GM23248 (cell line): ENCODE data around the gene POU3F1. TPM values are rescaled to one million over a fixed set of nuclear protein-coding genes. Genes with fewer than 3 reads are reported as not detected.

Experiments used
- DNase-seq: peaks from one replicate; pipeline ENCODE4 v3.0.0-alpha.2; 2015
- H2AFZ ChIP-seq: fragments of 200-600 bp; sonication (generic); 2 replicates; pipeline ENCODE4 v1.6.1; 2016; ENCODE audit warnings: antibody characterized with exemption
- H3F3A ChIP-seq: fragments of 200-600 bp; sonication (generic); 2 replicates; pipeline ENCODE4 v1.6.1; 2016; ENCODE audit warnings: mild to moderate bottlenecking, antibody characterized with exemption, mixed run types; ENCODE audit not compliant: insufficient read depth
- H3K27ac ChIP-seq: fragments of 200-600 bp; sonication (generic); 2 replicates; pipeline ENCODE4 v1.5.1; 2016; ENCODE audit warnings: mild to moderate bottlenecking
- H3K27me3 ChIP-seq: fragments of 200-600 bp; sonication (generic); replicated peaks from 2 replicates; pipeline ENCODE4 v1.6.1; 2016; ENCODE audit warnings: mild to moderate bottlenecking; ENCODE audit not compliant: insufficient read depth
- H3K36me3 ChIP-seq: fragments of 200-600 bp; sonication (generic); 2 replicates; pipeline ENCODE4 v1.6.1; 2016; ENCODE audit warnings: low read depth, mild to moderate bottlenecking
- H3K4me1 ChIP-seq: fragments of 200-600 bp; sonication (generic); 2 replicates; pipeline ENCODE4 v1.6.1; 2016; ENCODE audit warnings: mild to moderate bottlenecking; ENCODE audit not compliant: insufficient read depth
- H3K4me2 ChIP-seq: fragments of 200-600 bp; sonication (generic); one replicate; pipeline ENCODE4 v1.6.1; 2016; ENCODE audit warnings: mild to moderate bottlenecking; ENCODE audit not compliant: unreplicated experiment
- H3K4me3 ChIP-seq: fragments of 200-600 bp; sonication (generic); 2 replicates; pipeline ENCODE4 v1.5.1; 2016; ENCODE audit warnings: mild to moderate bottlenecking
- H3K79me2 ChIP-seq: fragments of 200-600 bp; sonication (generic); 2 replicates; pipeline ENCODE4 v1.6.1; 2016; ENCODE audit warnings: mild to moderate bottlenecking; ENCODE audit not compliant: insufficient read depth
- H3K9ac ChIP-seq: fragments of 200-600 bp; sonication (generic); 2 replicates; pipeline ENCODE4 v1.6.1; 2016; ENCODE audit warnings: mild to moderate bottlenecking
- H3K9me2 ChIP-seq: fragments of 200-600 bp; sonication (generic); 2 replicates; pipeline ENCODE4 v1.6.1; 2016; ENCODE audit warnings: mixed run types, mild to moderate bottlenecking, moderate library complexity; ENCODE audit not compliant: insufficient read depth
- H3K9me3 ChIP-seq: fragments of 200-600 bp; sonication (generic); one replicate; pipeline ENCODE4 v1.6.1; 2017; ENCODE audit warnings: low read depth
- H4K20me1 ChIP-seq: fragments of 200-600 bp; sonication (generic); 2 replicates; pipeline ENCODE4 v1.6.0; 2016; ENCODE audit not compliant: insufficient read depth
- EZH2 ChIP-seq: fragments of 200-600 bp; sonication (generic); IDR thresholded peaks from 2 replicates; pipeline ENCODE4 v1.6.1; 2018; ENCODE audit warnings: antibody characterized with exemption, mild to moderate bottlenecking; ENCODE audit not compliant: insufficient read depth, poor library complexity, severe bottlenecking
- EZH2phosphoT487 ChIP-seq: fragments of 200-600 bp; sonication (generic); IDR thresholded peaks from 2 replicates; pipeline ENCODE4 v1.6.1; 2018; ENCODE audit warnings: antibody characterized with exemption, moderate library complexity, mild to moderate bottlenecking, low read depth; ENCODE audit not compliant: insufficient read depth
- WGBS, 2 experiments: methylation state at CpG; one replicate each; pipeline ENCODE4 v1.1.6; 2015 to 2017; ENCODE audit warnings: low lambda C conversion rate in 2 of 2, low coverage in 1 of 2; ENCODE audit errors: missing lambda C conversion rate in 2 of 2; 5-methylcytosine and 5-hydroxymethylcytosine counted together
- in situ Hi-C: fragments of 300-500 bp; cut with MboI; formaldehyde crosslinking; loops from 2 replicates; pipeline ENCODE4 v1.15.0; 2020
- polyA plus RNA-seq: library from polyadenylated mRNA; unstranded; fragments of >200 nt; fragmentation: Nextera tagmentation; extraction: Ambion mirVana; gene quantifications from 2 replicates; pipeline ENCODE4 v1.2.1, GENCODE V29; 2016
- total RNA-seq: library from RNA; depleted of rRNA; stranded (reverse); fragments of >200 nt; shearing (Covaris generic); gene quantifications from 2 replicates; pipeline ENCODE4 v1.2.3, GENCODE V29; 2014

Gene POU3F1
- total and polyA plus RNA-seq, 2 experiments from 2014 or later = not detected

DNA sequence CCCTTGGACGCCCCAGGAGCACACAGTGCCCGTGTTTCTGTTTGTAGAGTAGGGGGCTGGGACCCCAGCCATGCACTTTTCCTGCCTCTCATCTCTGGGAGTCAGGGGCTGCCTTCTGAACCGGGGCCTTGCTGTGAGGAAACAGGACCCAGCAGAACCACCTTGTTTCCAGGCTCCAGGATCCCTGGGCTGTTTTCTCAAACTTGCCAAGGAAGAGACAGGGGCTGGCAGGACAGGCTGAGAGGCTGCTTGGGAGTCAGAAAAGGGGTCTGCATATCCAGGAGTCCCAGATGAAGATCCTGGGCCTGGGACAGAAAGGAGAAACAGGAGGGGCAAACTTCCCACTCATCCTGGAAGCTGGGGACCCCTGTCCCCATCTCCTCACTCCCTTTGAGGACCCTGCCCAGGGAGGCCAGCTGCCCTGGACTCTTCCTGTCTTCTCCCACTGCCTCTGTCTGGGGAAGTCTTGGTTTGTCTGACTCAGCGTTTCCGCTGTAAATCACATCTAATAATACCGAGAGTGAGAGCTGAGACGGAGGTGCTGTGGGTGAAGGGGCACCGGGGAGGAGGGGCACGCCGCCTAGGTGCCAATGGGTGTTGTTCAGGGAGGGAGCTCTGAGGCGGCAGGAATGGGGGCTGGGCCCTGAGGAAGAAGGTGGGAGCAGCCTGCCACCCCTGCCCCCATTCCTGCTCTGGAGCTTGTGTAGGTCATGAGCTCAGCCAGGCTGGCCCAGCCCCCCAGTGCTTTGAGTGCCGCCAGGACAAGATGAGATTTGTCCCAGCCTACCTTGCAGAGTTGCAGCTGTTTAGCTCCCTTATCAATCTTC, 16.7 kb downstream of the POU3F1 start:
- WGBS, 2 experiments = 15 to 16% methylated on average over 12 of the region's 12 CpGs
- in situ Hi-C loops = loop anchor here (10.0 kb wide), 1 partner anchor 795 kb away; no protein-coding TSS in a partner anchor
- Histone ChIP-seq H3K9ac (peak overlapping the region; percentile 54), H3K79me2 (no peaks in the 10 kb centered on the region), H3K4me2 (peak overlapping the region; percentile 70), H3K9me2 (no peaks in the 10 kb centered on the region), H3K27ac (no peak overlapping the region), H3K9me3 (no peaks in the 10 kb centered on the region), H3K4me1 (peaks cover 28% of the 10 kb centered on the region), H3K36me3 (peaks cover 4% of the 10 kb centered on the region; the same call in 1 of the 2 replicates), H3K27me3 (no peaks in the 10 kb centered on the region), H3F3A (peaks cover 21% of the 10 kb centered on the region; the same call in 1 of the 2 replicates), H2AFZ (peak overlapping the region; percentile 26; the same call in 1 of the 2 replicates), H4K20me1 (no peaks in the 10 kb centered on the region), H3K4me3 (0 out of 2 replicates have a peak overlapping the region, but pooled peaks have one; percentile 28)
- peak; percentile 82 for DNase-seq
- TF ChIP-seq EZH2 (no peak), EZH2phosphoT487 (no peak)

DNA sequence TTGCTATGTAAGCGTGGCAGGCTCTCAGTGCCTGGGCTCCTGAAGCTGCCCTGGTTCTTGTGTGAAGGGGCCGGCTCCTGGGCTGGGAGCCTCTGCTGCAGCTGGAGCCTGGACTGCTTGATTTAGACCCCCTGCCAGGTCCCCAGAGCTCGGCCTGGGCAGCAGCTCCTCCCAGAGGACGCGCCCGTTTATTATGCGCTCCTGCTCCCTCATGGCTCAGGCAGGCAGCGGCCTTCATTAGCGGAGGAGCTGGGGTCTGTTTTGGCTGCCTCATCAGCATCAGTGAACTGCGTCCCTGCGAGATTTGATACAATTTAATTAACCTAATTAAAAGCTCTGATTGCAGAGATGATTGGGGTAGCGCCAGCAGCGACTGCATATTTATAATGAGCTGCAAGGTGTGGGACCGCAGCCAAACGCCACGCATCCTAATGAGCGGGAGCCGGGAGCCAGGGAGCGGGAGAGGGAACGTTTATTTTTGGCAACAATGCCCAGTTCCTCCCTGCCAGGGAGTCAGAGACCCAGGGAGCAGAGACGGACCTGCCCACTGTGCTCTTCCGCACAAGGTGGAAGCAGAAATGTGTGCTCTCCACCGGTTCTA, 17.4 kb downstream of the POU3F1 start:
- Histone ChIP-seq H3K9me3 (no peaks in the 10 kb centered on the region), H3K27ac (no peak overlapping the region), H3K36me3 (peaks cover 8% of the 10 kb centered on the region; the same call in 1 of the 2 replicates), H3K4me2 (peak overlapping the region; percentile 70), H3F3A (peaks cover 21% of the 10 kb centered on the region; the same call in 1 of the 2 replicates), H3K27me3 (no peaks in the 10 kb centered on the region), H3K9ac (peak overlapping the region; percentile 54), H3K4me1 (peaks cover 28% of the 10 kb centered on the region), H3K9me2 (no peaks in the 10 kb centered on the region), H3K79me2 (no peaks in the 10 kb centered on the region), H2AFZ (peak overlapping the region; percentile 26; the same call in 1 of the 2 replicates), H4K20me1 (no peaks in the 10 kb centered on the region), H3K4me3 (no peak overlapping the region)
- in situ Hi-C loops = loop anchor here (10.0 kb wide), 1 partner anchor 796 kb away; no protein-coding TSS in a partner anchor
- DNase-seq = peak; percentile 49
- TF ChIP-seq EZH2 = no peak
- WGBS, 2 experiments = 21 to 26% methylated on average over 23 of the region's 23 CpGs

DNA sequence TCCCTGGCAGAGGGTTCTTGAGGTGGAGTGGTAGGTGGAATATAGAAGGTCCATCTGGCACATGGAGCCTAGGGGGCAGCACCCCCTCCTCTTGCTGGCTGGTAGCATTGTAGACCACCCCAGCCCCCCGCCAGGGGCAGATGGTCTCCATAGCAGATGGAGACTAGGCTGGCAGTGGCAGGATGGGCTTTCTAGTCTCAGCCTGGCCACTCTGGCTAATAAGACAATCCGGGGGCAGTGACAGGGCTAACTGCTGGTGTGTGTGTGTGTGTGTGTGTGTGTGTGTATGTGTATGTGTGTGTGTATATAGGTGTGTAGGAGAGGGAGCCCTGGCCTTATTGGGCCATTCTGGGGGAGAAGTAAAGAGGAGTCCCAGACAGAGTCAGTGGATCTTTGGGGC, 17.9 kb downstream of the POU3F1 start:
- no peak for DNase-seq
- H3K9me2 ChIP-seq = no peaks in the 10 kb centered on the region
- no peaks in the 10 kb centered on the region for H3K79me2 ChIP-seq
- H3K4me3 ChIP-seq = no peak overlapping the region
- no peaks in the 10 kb centered on the region for H3K27me3 ChIP-seq
- in situ Hi-C loops = loop anchor here (10.0 kb wide), 1 partner anchor 796 kb away; no protein-coding TSS in a partner anchor
- H3K27ac ChIP-seq = no peak overlapping the region
- no peaks in the 10 kb centered on the region for H4K20me1 ChIP-seq
- H3F3A ChIP-seq = peaks cover 21% of the 10 kb centered on the region; the same call in 1 of the 2 replicates
- peaks cover 28% of the 10 kb centered on the region for H3K4me1 ChIP-seq
- WGBS, 2 experiments = 26 to 33% methylated on average over 2 of the region's 2 CpGs
- H3K9ac ChIP-seq = no peak overlapping the region
- no peak overlapping the region for H2AFZ ChIP-seq
- TF ChIP-seq EZH2phosphoT487 (no peak), EZH2 (no peak)
- H3K9me3 ChIP-seq = no peaks in the 10 kb centered on the region
- no peak overlapping the region for H3K4me2 ChIP-seq
- peaks cover 13% of the 10 kb centered on the region for H3K36me3 ChIP-seq

DNA sequence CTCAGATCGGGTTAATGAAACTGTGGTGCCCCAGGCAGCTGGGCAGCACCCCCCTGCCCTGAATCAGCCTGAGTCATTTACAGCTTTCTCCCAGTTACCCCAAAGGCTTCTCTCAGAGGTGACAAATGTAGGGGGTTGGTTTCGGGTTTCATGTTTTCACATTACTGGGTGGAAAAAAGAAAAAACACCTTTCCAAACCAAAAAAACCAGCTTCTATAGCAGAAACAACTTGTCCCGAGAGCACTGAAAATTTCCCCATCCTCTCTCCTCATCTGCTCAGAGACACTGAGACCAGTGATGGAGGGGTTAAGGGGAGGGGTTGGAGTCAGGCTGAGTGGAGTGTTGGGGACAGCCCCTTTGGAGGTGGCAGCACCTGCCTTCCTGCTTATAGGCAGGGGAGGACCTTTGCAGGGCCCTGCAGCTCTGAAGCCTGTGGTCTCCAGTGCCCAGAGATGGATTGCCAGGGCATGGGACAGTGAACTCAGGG, 18.4 kb downstream of the POU3F1 start:
- peaks cover 28% of the 10 kb centered on the region for H3K4me1 ChIP-seq
- H3K79me2 ChIP-seq = no peaks in the 10 kb centered on the region
- H3K9me2 ChIP-seq = no peaks in the 10 kb centered on the region
- H3K27ac ChIP-seq = no peak overlapping the region
- in situ Hi-C loops = loop anchor here (10.0 kb wide), 1 partner anchor 797 kb away; no protein-coding TSS in a partner anchor
- no peak overlapping the region for H3K4me2 ChIP-seq
- no peaks in the 10 kb centered on the region for H3K27me3 ChIP-seq
- H2AFZ ChIP-seq = no peak overlapping the region
- H3K9me3 ChIP-seq = no peaks in the 10 kb centered on the region
- H3F3A ChIP-seq = peaks cover 21% of the 10 kb centered on the region; the same call in 1 of the 2 replicates
- TF ChIP-seq EZH2 = no peak
- no peaks in the 10 kb centered on the region for H4K20me1 ChIP-seq
- 49 to 70% methylated on average over 3 of the region's 3 CpGs for WGBS, 2 experiments
- H3K4me3 ChIP-seq = no peak overlapping the region
- DNase-seq = peak; percentile 51
- H3K36me3 ChIP-seq = peaks cover 19% of the 10 kb centered on the region
- 0 out of 2 replicates have a peak overlapping the region, but pooled peaks have one; percentile 8 for H3K9ac ChIP-seq
